Stimulated activated naive CD8-positive, alpha-beta T cell treated with anti-CD3 and anti-CD28 coated beads, Interleukin-15, Interleukin-2, amounts not matched to agents 100 ng/mL and 50 ng/mL, for 24 hours (primary cell): ENCODE measurements around the gene DDX56.
"Not testable (repeated sequence)": the region's sequence is repeated elsewhere in the genome, so short reads cannot be mapped to it uniquely, and the experiment has no call there.

ENCODE experiments used
- H3K27ac Mint-ChIP-seq: one replicate; pipeline ENCODE4 v1.8.0; 2021; ENCODE audit warnings: mild to moderate bottlenecking, mixed read lengths
- H3K27me3 Mint-ChIP-seq: one replicate; pipeline ENCODE4 v1.8.0; 2021; ENCODE audit warnings: mixed read lengths
- H3K36me3 Mint-ChIP-seq: one replicate; pipeline ENCODE4 v1.8.0; 2021; ENCODE audit warnings: low read depth, mixed read lengths
- H3K4me1 Mint-ChIP-seq: one replicate; pipeline ENCODE4 v1.8.0; 2021; ENCODE audit warnings: low read depth, mixed read lengths
- H3K4me3 Mint-ChIP-seq: one replicate; pipeline ENCODE4 v1.8.0; 2021; ENCODE audit warnings: mild to moderate bottlenecking, mixed read lengths
- H3K9me3 Mint-ChIP-seq: one replicate; pipeline ENCODE4 v1.8.0; 2021; ENCODE audit warnings: mixed read lengths

DDX56 gene

DNA sequence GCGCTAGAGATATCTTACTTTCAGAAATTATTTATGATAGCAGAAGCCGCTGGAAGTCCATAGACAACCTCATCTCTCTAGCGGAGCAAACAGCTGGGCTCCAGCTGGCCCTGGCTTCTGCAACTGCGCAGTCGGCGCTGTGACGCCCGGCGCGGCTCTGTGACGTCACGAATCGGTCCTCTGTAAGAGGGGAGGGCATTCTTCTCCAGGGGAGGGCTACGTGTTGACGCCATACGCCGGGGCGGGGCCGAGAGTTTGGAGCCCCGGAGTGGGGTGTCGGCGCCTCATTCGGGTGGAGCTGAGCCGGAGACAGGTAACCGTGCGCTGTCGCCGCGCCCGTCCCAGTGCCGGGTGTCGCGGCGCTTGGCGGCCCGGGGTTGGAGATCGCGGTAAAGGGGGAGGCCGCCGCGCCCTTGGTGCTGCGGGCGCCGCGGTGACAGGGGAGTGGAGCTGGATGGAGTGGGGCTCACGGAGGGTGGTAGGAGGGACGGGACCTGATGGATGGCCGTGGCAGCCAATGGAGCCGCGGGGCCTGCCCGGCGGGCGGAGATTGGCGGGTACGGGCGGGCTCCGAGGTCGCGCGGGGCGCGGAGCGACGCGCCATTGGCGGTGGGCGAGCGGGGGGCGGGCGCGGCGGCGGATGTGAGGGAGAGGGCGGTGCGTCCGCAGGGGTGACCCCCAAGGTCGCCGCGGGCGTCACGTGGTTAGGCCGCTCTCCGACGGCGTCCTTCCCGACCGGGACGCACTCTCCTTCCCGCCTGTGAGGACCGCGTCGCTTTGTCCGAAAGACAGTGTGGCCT is 32.8 kb upstream of the DDX56 start, which contains the start of gene OGDH:
Gene OGDH (plus strand): TSS at position 287 of the 800 bp plus-strand sequence. CDS start 17,717 bp downstream, outside the sequence.
- peak within 1 kb of the TSS; percentile 93 for H3K4me3 Mint-ChIP-seq
- H3K27ac Mint-ChIP-seq: peak within 1 kb of the TSS; percentile 97
- H3K27me3 Mint-ChIP-seq: no peaks in the 10 kb centered on the region
- no peaks in the 10 kb centered on the region for H3K9me3 Mint-ChIP-seq
- peaks cover 11% of the 10 kb centered on the region for H3K36me3 Mint-ChIP-seq
- H3K4me1 Mint-ChIP-seq: peaks cover 47% of the 10 kb centered on the region

GRCh38 chr7:44604941-44605340 is 31.2 kb upstream of the DDX56 start:
- H3K27me3 Mint-ChIP-seq: no peaks in the 10 kb centered on the region
- peaks cover 41% of the 10 kb centered on the region for H3K4me1 Mint-ChIP-seq
- peaks cover 11% of the 10 kb centered on the region for H3K36me3 Mint-ChIP-seq
- no peak overlapping the region for H3K4me3 Mint-ChIP-seq
- no peaks in the 10 kb centered on the region for H3K9me3 Mint-ChIP-seq
- peak overlapping the region; percentile 49 for H3K27ac Mint-ChIP-seq

DNA sequence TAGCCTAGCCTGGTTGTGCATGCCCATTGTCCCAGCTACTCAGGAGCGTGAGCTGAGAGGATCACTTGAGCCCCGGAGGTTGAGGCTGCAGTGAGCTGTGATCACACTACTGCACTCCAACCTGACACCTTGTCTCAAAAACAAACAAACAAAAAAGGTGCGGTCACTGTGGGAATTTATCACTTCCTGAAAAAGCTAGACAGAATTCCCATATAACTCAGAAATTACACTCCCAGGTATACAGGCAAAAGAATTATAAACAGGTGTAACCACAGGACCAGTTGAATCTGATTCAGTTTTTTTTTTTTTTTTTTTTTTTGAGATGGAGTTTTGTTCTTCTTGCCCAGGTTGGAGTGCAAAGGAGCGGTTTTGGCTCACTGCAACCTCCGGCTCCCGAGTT is 29.5 kb upstream of the DDX56 start:
- H3K27me3 Mint-ChIP-seq: no peaks in the 10 kb centered on the region
- H3K27ac Mint-ChIP-seq: no peak overlapping the region
- no peaks in the 10 kb centered on the region for H3K9me3 Mint-ChIP-seq
- H3K4me1 Mint-ChIP-seq: peaks cover 23% of the 10 kb centered on the region
- peaks cover 8% of the 10 kb centered on the region for H3K36me3 Mint-ChIP-seq
- no peak overlapping the region for H3K4me3 Mint-ChIP-seq

- Mint-ChIP-seq H3K4me3 (no peak overlapping the region), H3K9me3 (no peaks in the 10 kb centered on the region), H3K4me1 (peaks cover 18% of the 10 kb centered on the region), H3K36me3 (peaks cover 7% of the 10 kb centered on the region), H3K27ac (no peak overlapping the region), H3K27me3 (no peaks in the 10 kb centered on the region)
Observed at GRCh38 chr7:44602576-44602910, 28.8 kb upstream of the DDX56 start.

DNA sequence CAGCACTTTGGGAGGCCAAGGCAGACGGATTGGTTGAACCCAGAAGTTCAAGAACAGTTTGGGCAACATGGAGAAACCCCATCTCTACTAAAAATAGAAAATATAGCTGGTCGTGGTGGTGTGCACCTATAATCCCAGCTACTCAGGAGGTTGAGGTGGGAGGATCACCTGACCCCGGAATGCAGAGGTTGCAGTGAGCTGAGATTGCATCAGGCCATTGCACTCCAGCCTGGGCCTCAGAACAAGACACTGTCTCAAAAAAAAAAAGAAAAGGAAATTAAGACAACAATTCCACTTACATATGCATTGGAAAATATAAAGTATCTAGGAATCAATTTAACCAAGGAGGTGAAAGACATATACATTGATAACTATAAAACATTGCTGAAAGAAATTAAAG is 25.5 kb upstream of the DDX56 start:
- Mint-ChIP-seq H3K27me3 (no peaks in the 10 kb centered on the region), H3K27ac (no peak overlapping the region), H3K4me1 (no peaks in the 10 kb centered on the region), H3K4me3 (no peak overlapping the region), H3K9me3 (no peaks in the 10 kb centered on the region), H3K36me3 (no peaks in the 10 kb centered on the region)

DNA sequence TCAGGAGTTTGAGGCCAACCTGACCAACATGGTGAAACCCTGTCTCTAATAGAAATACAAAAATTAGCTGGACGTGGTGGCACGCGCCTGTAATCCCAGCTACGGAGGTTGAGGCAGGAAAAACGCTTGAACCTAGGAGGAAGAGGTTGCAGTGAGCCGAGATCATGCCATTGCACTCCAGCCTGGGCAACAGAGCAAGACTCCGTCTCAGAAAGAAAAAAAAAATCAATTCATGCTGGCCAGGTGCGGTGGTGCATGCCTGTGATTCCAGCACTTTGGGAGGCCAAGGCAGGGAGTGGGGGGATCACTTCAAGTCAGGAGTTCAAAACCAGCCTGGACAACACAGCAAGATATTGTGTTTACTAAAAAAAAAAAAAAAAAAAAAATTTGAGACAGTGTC is 23.5 kb upstream of the DDX56 start:
- H3K4me3 Mint-ChIP-seq, H3K4me1 Mint-ChIP-seq, H3K27ac Mint-ChIP-seq, H3K9me3 Mint-ChIP-seq, H3K36me3 Mint-ChIP-seq, H3K27me3 Mint-ChIP-seq: not testable (repeated sequence)

GRCh38 chr7:44595934-44596635 is 22.4 kb upstream of the DDX56 start:
- no peaks in the 10 kb centered on the region for H3K36me3 Mint-ChIP-seq
- H3K4me3 Mint-ChIP-seq: no peak overlapping the region
- H3K4me1 Mint-ChIP-seq: no peaks in the 10 kb centered on the region
- no peak overlapping the region for H3K27ac Mint-ChIP-seq
- H3K27me3 Mint-ChIP-seq: no peaks in the 10 kb centered on the region
- no peaks in the 10 kb centered on the region for H3K9me3 Mint-ChIP-seq

DNA sequence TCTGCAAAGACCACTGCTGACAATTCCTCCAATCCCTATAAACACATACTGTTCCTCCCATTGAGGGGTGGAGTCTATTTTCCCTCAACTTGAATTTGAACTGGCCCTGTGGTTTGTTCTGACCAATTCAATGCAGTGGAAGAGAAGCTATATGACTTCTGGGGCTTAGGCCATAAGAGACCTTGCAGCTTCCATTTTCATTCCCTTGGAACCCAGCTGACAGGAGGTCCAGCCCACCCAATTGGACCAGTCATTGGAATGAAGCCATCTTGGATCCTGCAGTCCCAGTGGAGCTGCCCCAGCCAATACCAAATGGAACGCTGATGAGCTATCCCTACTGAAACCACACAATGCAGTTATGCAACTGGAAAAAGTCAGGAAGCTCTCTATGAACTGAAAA is 17.2 kb upstream of the DDX56 start:
- Mint-ChIP-seq H3K27me3 (no peaks in the 10 kb centered on the region), H3K9me3 (no peaks in the 10 kb centered on the region), H3K4me1 (peaks cover 3% of the 10 kb centered on the region), H3K27ac (no peak overlapping the region), H3K36me3 (no peaks in the 10 kb centered on the region), H3K4me3 (no peak overlapping the region)

DNA sequence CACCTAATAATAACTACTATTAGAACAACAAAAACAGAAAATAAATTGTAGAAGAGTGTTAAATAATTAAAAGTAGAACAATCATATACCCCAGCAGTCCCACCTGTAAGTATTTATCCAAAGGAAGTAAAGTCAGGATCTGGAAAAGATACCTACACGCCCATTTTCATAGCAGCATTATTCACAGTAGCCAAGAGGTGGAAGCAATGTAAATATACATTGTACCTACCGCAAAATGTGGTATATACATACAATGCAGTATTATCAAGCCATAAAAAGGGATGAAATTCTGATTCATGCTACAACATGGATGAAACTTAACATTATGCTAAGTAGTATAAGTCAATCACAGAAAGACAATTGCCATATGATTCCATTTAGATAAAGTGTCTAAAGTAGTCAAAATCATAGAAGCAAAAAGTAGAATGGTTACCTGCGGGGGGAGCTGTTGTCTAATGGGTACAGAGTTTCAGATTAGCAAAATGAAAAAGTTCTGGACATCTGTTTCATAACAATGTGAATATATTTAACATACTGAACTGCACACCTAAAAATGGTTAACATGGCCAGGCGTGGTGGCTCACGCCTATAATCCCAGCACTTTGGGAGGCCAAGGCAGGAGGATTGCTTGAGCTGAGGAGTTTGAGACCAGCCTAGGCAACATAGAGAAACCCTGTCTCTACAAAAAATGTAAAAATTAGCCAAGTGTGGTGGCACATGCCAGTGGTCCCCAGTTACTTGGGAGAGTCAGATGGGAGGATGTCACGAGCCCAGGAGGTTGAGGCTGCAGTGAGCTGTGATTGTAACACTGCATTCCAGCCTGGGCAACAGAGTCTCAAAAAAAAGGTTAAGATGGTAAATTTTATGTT is 14.4 kb upstream of the DDX56 start:
- peaks cover 5% of the 10 kb centered on the region for H3K27me3 Mint-ChIP-seq
- H3K9me3 Mint-ChIP-seq: no peaks in the 10 kb centered on the region
- H3K4me3 Mint-ChIP-seq: no peak overlapping the region
- H3K27ac Mint-ChIP-seq: no peak overlapping the region
- H3K36me3 Mint-ChIP-seq: no peaks in the 10 kb centered on the region
- H3K4me1 Mint-ChIP-seq: peaks cover 3% of the 10 kb centered on the region

- H3K27me3 Mint-ChIP-seq: peaks cover 5% of the 10 kb centered on the region
- peak overlapping the region; percentile 93 for H3K4me3 Mint-ChIP-seq
- no peaks in the 10 kb centered on the region for H3K9me3 Mint-ChIP-seq
- peaks cover 25% of the 10 kb centered on the region for H3K36me3 Mint-ChIP-seq
- H3K27ac Mint-ChIP-seq: peak overlapping the region; percentile 45
- H3K4me1 Mint-ChIP-seq: peaks cover 37% of the 10 kb centered on the region
Observed at GRCh38 chr7:44583146-44583865, 9.6 kb upstream of the DDX56 start.

DNA sequence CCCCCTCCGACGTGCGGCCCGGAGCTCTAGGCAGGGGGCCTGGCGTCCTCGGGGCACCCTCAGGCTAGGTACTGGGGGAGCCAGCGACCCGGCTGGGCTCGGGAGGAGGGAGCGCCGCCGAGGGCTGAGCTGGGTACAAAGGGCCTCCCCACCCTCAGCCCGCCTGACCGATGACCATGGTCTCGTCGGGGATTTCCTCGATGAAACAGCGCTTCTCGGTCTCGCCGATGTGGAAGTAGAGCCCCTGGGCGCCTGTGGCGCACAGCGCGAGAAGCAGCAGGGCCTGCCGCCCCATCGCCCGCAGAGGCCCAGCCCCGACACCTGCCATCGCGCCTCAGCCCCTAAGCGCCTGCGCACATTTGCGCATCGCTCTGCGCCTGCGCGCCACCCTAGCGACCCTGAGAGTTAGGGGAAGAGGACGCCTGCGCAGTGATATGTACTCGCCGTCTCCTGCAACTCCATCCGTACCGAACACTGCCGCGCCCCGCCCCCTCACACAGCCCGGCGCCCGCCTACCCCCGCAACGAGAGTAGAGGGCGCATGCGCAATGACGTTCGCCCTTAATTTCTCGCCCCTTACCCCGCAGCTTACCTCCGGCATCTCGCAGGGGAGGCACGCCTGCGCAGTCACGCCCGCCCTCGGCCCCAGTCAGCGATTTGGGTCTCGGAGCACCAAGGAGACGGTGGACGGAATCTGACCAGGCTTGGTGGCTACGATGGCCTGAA is 8.3 kb upstream of the DDX56 start, which contains the start of gene TMED4:
Gene TMED4 (minus strand): TSS at position 353 of the 725 bp plus-strand sequence. CDS start 25 bp downstream, at position 328.
- H3K27ac Mint-ChIP-seq: peak within 1 kb of the TSS; percentile 89
- peak within 1 kb of the TSS; percentile 93 for H3K4me3 Mint-ChIP-seq
- peaks cover 5% of the 10 kb centered on the region for H3K27me3 Mint-ChIP-seq
- H3K4me1 Mint-ChIP-seq: peaks cover 37% of the 10 kb centered on the region
- H3K36me3 Mint-ChIP-seq: peaks cover 30% of the 10 kb centered on the region
- no peaks in the 10 kb centered on the region for H3K9me3 Mint-ChIP-seq

GRCh38 chr7:44580945-44581878 is 7.5 kb upstream of the DDX56 start:
- peak overlapping the region; percentile 89 for H3K27ac Mint-ChIP-seq
- H3K4me3 Mint-ChIP-seq: peak overlapping the region; percentile 93
- H3K27me3 Mint-ChIP-seq: peaks cover 5% of the 10 kb centered on the region
- no peaks in the 10 kb centered on the region for H3K9me3 Mint-ChIP-seq
- peaks cover 38% of the 10 kb centered on the region for H3K4me1 Mint-ChIP-seq
- peaks cover 31% of the 10 kb centered on the region for H3K36me3 Mint-ChIP-seq

GRCh38 chr7:44576228-44576627 is 2.5 kb upstream of the DDX56 start:
- peak overlapping the region; percentile 47 for H3K27ac Mint-ChIP-seq
- no peak overlapping the region for H3K4me3 Mint-ChIP-seq
- H3K9me3 Mint-ChIP-seq: no peaks in the 10 kb centered on the region
- H3K4me1 Mint-ChIP-seq: peaks cover 66% of the 10 kb centered on the region
- no peaks in the 10 kb centered on the region for H3K27me3 Mint-ChIP-seq
- peaks cover 67% of the 10 kb centered on the region for H3K36me3 Mint-ChIP-seq
